ENCODE measurements around the gene HSPB1. TPM values are rescaled to one million over a fixed set of nuclear protein-coding genes. Genes with fewer than 3 reads are reported as not detected.
A peak's percentile ranks its signal among the peaks of the same experiment; 100 is the strongest.

HSPB1 gene
- total and polyA plus RNA-seq, 2 experiments from 2014 or later = 48.1 to 437 TPM

- Histone ChIP-seq H4K20me1 (replicated peaks; ENCODE audit: insufficient read depth) (no peaks in the 10 kb centered on the region), H3K4me3 (peak overlapping the region; percentile 61; the same call in 1 of the 2 replicates), H3K79me2 (replicated peaks; ENCODE audit: insufficient read depth) (no peaks in the 10 kb centered on the region), H3K36me3 (ENCODE audit: insufficient read depth) (no peaks in the 10 kb centered on the region), H3K27me3 (ENCODE audit: insufficient read depth) (peaks cover 5% of the 10 kb centered on the region), H3K27ac (ENCODE audit: low read depth) (no peak overlapping the region), H3K4me1 (ENCODE audit: insufficient read depth) (peaks cover 32% of the 10 kb centered on the region), H3F3A (replicated peaks; ENCODE audit: low read depth) (peaks cover 3% of the 10 kb centered on the region), H3K4me2 (peak overlapping the region; percentile 94), H3K9me2 (ENCODE audit: insufficient read depth) (no peaks in the 10 kb centered on the region), H2AFZ (no peak overlapping the region)
- ATAC-seq (peak; percentile 18), DNase-seq (ENCODE audit: low spot score) (peak; percentile 60)
- H3K9me3 Mint-ChIP-seq = no peaks in the 10 kb centered on the region; the same call in 2 of the 3 replicates
- peaks cover 36% of the 10 kb centered on the region for H3K4me1 Mint-ChIP-seq
- TF ChIP-seq EZH2phosphoT487 (IDR thresholded peaks at IDR 0.05; ENCODE audit: unreplicated experiment) (no peak), JUNB (IDR thresholded peaks at IDR 0.05; ENCODE audit: unreplicated experiment) (no peak), ZNF462 (CRISPR knock-in tag; IDR thresholded peaks at IDR 0.05) (no peak)
- no peaks in the 10 kb centered on the region; the same call in 2 of the 3 replicates for H3K36me3 Mint-ChIP-seq (ENCODE audit: low read depth)
- H3K27me3 Mint-ChIP-seq (ENCODE audit: insufficient read depth, low read depth, poor library complexity) = peaks cover 26% of the 10 kb centered on the region
- H3K27ac Mint-ChIP-seq = no peak overlapping the region
- peak overlapping the region; percentile 54; the same call in 2 of the 3 replicates for H3K4me3 Mint-ChIP-seq
These were observed 34.6 kb upstream of the HSPB1 start for GRCh38 chr7:76267894-76268183.

GRCh38 chr7:76268376-76268775 is 34.1 kb upstream of the HSPB1 start:
- Histone ChIP-seq H3K9me2 (ENCODE audit: insufficient read depth) (no peaks in the 10 kb centered on the region), H3K27me3 (ENCODE audit: insufficient read depth) (peaks cover 5% of the 10 kb centered on the region), H3K27ac (ENCODE audit: low read depth) (no peak overlapping the region), H4K20me1 (replicated peaks; ENCODE audit: insufficient read depth) (no peaks in the 10 kb centered on the region), H3F3A (replicated peaks; ENCODE audit: low read depth) (peaks cover 7% of the 10 kb centered on the region), H3K36me3 (ENCODE audit: insufficient read depth) (no peaks in the 10 kb centered on the region), H3K4me2 (peak overlapping the region; percentile 70; the same call in 1 of the 2 replicates), H3K79me2 (replicated peaks; ENCODE audit: insufficient read depth) (no peaks in the 10 kb centered on the region), H3K4me3 (no peak overlapping the region), H3K4me1 (ENCODE audit: insufficient read depth) (peaks cover 37% of the 10 kb centered on the region), H2AFZ (no peak overlapping the region)
- peaks cover 36% of the 10 kb centered on the region for H3K4me1 Mint-ChIP-seq
- DNase-seq (ENCODE audit: low spot score) = no peak
- no peak for ATAC-seq
- H3K27ac Mint-ChIP-seq = no peak overlapping the region
- H3K9me3 Mint-ChIP-seq = no peaks in the 10 kb centered on the region; the same call in 2 of the 3 replicates
- H3K27me3 Mint-ChIP-seq (ENCODE audit: insufficient read depth, low read depth, poor library complexity) = peaks cover 20% of the 10 kb centered on the region
- peak overlapping the region; percentile 37; the same call in 2 of the 3 replicates for H3K4me3 Mint-ChIP-seq
- no peaks in the 10 kb centered on the region; the same call in 2 of the 3 replicates for H3K36me3 Mint-ChIP-seq (ENCODE audit: low read depth)
- TF ChIP-seq CREB1 (CRISPR knock-in tag; IDR thresholded peaks at IDR 0.05; ENCODE audit: low read depth) = no peak
- TF ChIP-seq STAT1 (IDR thresholded peaks at IDR 0.05; ENCODE audit: unreplicated experiment) = no peak
- no peak for TF ChIP-seq POLR2AphosphoS5 (IDR thresholded peaks at IDR 0.05; ENCODE audit: low read depth)
- no peak for TF ChIP-seq ZNF331 (CRISPR knock-in tag; IDR thresholded peaks at IDR 0.05; ENCODE audit: low read depth)
- TF ChIP-seq EZH2 (IDR thresholded peaks at IDR 0.05; ENCODE audit: low read depth, unreplicated experiment) = no peak
- TF ChIP-seq REST (IDR thresholded peaks at IDR 0.05; ENCODE audit: unreplicated experiment) = no peak
